Activated CD4-positive, alpha-beta T cell treated with anti-CD3 and anti-CD28 coated beads for 24 hours (primary cell): ENCODE measurements around the gene PHKG2.

Source experiments
- DNase-seq, 2 donors: peaks; one replicate each; pipeline ENCODE4 v3.0.0-alpha.2; 2020; ENCODE audit warnings: low read depth in 2 of 2

The PHKG2 gene

DNA sequence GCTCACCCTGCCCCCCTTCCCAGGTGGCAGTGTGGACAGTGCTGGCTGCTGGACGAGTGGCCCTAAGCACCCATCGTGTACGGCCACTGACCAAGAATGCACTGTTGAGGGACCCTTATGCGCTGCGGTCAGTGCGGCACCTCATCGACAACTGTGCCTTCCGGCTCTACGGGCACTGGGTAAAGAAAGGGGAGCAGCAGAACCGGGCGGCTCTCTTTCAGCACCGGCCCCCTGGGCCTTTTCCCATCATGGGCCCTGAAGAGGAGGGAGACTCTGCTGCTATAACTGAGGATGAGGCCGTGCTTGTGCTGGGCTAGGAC lies 8.5 kb downstream of the PHKG2 start:
- DNase-seq, result no peak

DNA sequence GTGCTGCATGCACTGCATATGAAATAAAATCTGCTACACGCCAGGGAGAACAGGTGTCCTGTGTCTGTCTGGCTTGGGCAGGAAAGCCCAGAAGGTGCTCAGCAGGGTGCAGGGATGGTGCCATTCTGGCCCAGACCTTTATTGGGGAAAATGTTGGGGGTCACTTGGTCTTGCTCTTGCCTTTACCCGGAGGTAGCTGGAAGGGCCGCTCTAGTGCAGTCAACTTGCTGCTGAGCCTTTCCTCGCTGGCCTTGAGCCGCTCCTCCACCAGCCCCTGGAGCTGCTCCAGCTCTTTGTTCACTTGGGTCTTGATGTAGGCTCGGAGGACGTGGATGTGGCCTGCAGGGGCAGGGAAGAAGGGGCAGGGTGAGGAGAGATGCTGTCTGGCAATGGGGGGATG lies 9.1 kb downstream of the PHKG2 start:
- no peak for DNase-seq

DNA sequence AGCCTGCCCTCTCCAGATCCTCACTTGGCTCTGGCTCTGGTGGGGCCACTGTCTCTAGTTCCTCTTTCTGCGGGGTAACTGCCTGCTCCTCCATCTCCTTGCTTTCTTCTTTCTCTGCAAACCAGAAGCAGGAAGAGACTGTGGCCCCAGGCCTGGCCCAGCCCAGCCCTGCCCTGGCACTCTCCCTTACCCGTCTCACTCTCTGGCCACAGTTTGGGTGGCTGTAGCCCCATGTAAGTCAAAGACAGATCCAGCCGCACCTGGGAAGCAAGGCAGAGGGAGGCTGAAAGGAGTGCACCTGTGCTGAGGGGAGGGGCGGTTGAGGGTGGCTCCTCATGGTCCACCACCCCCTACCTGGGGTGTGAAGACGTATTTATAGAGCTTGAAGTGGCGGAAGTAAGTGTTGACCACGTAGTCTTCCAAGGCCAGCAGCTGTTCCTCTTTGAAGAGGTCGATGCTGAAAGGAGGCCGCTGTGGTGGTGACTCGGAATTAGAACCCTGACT lies 10.8 kb downstream of the PHKG2 start:
- DNase-seq, result no peak

DNA sequence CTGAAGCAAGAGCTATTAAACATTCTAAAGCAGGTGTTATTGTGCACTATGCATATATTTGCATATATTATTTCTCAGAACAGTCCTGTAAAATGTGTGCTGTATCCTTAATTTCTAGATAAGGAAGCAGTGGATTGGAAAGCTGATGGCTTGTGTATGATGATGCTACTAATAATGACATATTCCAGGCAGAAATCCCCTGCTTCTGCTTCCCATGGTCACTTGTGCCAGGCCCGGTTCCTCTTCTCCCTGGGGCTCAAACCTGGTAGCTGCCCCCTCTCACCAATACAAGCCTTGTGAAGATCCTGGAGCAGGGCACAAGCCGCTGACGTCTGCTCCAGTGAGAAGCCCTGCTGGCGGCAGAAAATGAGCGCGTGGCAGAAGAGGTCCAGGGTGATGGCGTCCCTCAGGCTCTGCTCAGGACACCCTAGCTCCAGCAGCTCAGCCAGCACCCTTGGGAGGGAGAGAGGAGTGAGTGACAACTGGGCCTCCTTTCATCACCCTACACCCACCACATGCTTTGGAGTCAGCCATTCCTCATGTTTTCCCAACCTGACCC lies 11.9 kb downstream of the PHKG2 start:
- DNase-seq, result no peak

DNA sequence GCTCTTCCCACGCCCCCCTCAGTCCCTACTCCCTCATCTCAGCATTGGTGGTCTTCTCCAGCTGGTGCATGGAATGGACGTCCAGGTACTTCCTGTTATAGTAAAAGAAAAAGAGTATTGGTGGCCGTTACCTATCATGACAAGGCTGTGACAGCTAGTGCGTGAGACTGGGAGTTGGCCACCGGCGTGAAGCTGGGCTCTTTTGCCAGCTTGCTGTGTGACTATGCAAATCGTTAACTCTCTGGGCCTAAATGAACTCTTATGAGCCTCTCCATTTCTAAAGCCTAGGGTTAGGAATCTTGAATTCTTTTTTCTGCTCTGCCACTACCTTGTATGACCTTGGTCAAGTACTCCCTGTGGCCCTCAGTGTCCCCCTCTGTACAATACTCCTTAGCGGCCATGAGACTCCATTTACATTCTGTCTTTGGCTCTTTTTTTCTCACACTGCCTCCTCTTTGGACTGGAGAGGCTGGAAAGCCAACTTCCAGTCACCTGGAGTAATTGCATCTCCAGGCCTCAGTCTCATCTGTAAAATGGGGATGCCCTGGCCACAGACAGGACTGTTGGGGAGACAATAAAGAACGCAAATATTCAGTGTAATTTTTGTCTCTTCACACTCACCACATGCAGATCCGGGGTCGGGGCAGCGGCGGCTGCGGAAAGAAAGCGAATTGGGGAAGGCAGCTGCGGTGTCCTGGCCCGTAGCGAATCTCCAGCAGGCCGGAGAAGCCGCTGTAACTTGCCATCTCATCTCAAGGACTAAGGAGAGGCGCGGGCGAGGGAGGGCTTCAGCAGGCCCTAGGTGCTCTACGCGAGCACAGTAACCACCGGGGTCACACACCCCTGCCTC lies 12.6 kb downstream of the PHKG2 start:
- DNase-seq, result no peak

DNA sequence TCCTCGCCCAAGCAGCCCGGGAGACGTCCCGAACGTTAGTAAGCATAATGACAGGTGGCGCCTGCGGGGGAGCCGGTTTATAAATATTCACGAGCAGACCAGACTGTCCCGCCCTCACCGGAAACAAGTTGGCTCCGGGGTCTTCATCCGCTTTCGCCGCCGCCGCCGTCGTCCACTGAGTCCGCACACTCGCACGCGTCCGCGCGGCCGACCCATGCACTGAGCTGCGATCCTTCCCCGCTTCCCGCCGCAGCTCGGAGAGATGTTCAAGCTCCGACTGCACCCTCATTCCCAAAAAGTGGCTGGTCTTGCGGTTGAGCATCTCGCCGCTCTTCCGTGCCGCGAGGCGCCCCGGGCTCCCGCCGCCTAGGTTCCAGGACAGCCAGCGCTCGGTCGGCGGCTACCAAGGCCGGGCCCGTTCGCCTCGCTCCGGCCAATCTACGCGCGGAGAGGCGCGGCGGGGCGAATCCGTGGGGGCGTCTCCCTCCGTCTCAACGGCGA lies 13.3 kb downstream of the PHKG2 start:
- DNase-seq, result peak in 1 of 2 donors; percentile 22

DNA sequence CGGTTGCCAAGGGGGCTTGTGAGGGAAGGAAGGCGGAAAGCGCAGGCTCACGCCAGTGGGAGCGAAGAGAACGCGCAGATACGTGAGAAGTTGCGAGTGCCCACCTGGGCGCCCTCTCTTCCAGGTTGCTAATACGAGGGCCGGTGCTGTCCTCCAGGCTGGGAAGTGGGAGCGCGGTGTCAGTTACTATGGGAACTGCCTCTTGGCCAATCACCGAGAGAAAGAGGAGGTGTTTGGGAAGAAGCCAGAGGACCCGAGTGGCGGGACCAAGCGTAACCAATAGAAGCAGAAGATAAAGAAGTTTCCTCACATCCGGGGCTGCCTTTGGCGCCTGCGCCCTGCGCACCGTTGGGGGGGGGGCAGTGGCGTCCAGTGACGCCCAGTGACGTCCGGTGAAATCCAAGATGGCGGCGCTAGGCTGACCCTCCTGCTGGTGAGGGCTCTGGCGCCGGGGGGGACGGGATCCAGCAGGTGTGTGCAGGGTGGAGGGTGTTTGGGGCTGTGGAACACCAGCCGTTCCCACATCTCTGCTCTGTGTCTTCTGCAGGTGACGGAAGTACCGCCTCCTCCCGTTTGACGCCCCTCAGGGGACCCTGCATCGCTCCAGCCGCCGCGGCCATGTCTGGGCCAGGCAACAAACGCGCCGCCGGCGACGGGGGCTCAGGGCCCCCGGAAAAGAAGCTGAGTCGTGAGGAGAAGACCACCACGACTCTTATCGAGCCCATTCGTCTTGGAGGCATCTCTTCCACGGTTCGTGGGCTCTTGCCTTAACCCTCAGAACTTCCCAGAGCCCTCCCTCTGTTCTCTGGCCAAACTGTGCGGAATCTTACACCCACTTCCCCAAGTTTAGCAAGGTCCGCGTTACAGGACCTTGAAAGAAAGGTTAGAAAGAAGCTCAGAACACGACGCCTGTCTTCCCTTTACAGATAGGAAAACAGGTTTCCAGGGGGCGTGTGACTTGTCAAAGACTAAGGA lies 14.0 kb downstream of the PHKG2 start, which contains the start of the genes CFAP119 and RNF40:
TSS of gene CFAP119 (minus strand) at position 135 of the 975 bp plus-strand sequence. CDS start 314 bp downstream, outside the sequence.
TSS of gene RNF40 (plus strand) at position 395 of the 975 bp plus-strand sequence. CDS start at position 619, 224 bp downstream.
- peak; percentile 86 for DNase-seq

DNA sequence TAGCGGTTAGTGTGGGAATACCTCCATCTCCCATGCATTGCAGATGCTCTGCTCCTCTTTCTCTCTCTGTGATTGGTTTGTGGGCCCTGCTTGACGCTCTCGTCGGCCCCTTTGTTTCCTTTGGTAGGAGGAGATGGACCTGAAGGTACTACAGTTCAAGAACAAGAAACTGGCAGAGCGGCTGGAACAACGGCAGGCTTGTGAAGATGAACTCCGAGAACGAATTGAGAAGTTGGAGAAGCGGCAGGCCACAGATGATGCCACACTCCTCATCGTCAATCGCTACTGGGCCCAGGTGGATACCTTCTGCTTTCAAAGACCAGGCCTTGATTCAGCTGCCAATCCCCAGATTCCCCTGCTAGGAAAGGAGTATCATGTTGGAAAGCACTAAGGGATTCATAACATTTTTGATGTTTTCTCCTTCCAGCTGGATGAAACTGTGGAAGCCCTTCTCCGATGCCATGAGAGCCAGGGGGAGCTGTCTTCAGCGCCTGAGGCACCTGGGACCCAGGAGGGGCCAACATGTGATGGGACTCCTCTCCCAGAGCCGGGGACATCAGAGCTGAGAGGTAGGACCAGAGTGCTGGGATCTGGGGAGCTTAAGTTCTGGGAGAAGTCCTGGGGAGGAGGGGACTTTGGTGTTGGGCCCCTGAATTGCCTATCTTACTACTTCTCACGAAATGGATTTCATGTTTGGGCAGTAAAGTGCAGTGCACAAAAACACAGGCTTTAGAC lies 14.9 kb downstream of the PHKG2 start:
- DNase-seq, result no peak

DNA sequence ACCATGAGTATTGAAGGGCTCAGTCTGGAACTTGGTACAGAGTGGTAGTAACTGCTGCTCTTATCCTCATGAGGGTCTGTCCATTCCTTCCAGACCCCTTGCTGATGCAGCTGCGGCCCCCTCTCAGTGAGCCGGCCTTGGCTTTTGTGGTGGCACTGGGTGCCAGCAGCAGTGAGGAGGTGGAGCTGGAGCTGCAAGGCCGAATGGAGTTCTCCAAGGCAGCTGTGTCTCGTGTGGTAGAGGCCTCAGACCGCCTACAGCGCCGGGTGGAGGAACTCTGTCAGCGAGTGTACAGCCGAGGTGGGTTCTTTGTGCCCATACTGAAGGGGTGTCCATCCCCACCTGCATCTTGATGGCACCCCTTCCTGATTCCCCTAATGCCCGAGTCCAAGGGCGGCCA lies 15.9 kb downstream of the PHKG2 start:
- no peak for DNase-seq

DNA sequence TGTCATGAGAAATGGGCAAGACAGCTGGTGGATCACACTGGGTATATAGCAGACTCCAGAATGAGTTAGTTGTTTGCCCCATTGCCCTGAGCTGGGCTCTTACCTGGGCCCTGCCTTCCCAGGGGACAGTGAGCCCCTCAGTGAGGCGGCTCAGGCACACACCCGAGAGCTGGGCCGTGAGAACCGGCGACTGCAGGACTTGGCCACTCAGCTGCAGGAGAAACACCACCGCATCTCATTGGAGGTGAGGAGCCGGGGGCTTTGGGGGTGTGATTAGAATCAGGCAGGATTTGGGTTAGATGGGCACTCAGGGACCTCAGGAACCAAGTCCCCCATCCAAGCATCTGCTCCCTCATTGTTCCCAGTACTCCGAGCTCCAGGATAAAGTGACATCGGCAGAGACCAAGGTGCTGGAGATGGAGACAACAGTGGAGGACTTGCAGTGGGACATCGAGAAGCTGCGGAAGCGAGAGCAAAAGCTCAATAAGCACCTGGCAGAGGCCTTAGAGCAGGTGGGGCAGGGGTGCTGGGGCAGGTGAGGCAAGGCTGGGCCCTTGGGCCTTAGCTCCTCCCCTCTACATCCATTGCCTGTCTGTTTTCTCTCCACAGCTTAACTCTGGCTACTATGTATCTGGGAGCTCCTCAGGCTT lies 16.7 kb downstream of the PHKG2 start:
- DNase-seq, result no peak

DNA sequence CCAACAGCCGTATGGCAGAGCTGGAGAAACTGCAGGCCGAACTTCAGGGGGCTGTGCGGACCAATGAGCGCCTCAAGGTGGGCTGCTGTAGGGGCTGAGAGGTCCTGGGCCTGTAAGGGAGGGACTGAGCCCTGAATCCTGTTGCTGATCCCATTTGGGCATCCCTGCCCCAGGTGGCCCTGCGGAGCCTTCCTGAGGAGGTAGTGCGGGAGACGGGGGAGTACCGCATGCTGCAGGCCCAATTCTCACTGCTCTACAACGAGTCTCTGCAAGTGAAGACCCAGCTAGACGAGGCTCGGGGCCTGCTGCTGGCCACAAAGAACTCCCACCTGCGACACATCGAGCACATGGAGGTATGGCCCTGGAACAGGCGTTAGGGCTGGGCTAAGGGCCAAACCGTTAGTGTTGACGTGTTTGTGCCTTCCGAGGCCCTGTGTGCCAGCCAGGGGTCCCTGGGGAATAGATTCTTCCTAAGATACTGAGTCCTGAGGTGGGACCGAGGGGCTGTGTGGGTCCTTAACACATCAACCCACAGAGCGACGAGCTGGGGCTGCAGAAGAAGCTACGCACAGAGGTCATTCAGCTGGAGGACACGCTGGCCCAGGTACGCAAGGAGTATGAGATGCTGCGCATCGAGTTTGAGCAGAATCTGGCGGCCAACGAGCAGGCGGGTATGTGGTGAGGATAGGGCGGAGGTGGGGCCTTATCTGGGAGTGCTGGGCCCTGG lies 18.1 kb downstream of the PHKG2 start:
- no peak for DNase-seq

DNA sequence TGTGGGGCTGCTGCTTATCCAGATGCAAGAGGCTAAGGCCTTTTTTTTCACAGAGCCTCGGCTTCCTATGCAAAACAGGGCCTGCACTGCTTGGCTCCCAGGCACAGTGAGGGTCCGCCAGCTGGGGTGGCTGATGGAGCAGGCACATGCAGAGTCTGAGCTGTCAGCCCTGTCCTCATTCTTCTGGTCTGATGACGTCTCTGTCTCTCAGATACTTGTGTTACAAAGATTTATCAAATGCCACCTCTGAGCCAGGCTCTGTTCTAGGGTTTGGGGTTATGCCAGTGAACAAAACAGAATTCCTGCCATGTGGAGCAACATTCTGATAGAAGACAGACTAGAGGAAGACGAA lies 18.7 kb downstream of the PHKG2 start:
- DNase-seq, result no peak

DNA sequence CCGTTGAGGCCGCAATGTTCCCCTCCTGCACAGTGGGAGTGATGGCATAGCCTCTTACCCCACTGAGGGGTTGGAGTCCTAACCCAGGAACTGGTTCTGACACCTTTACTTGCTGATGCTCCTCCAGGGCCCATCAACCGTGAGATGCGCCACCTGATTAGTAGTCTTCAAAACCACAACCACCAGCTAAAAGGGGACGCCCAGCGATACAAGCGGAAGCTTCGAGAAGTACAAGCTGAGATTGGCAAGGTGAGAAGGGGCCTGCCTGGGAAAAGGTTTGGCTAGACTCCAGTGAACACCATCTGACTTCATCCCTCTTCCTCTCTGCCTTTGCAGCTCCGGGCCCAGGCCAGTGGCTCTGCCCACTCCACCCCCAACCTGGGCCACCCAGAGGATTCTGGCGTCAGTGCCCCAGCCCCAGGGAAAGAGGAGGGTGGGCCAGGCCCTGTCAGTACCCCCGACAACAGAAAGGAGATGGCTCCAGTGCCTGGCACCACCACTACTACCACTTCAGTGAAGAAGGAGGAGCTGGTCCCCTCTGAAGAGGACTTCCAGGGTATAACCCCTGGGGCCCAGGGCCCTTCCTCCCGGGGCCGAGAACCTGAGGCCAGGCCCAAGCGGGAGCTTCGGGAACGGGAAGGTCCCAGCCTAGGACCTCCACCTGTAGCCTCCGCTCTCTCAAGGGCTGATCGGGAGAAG lies 19.7 kb downstream of the PHKG2 start:
- no peak for DNase-seq

DNA sequence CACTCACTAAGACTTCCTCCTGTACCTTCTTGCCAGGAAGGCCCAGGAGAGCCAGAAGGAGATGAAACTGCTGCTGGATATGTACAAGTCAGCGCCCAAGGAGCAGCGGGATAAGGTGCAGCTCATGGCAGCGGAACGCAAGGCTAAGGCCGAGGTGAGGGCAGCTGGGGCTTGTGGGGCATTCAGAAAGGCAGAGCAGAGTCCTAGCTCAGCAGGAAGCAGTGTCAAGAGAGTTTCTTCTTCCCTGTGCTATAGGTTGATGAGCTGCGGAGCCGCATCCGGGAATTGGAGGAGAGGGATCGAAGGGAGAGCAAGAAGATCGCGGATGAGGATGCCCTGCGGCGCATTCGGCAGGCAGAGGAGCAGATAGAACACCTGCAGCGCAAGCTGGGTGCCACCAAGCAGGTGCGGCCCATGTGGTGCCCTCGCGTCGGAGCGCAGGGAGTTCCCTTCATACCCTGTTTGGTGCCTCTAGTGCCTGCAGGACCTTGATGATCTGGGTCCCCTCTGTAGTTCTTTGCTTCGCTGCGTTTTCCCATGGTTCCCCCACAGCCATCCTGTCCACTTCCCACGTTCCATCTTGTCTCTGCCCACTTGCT lies 20.5 kb downstream of the PHKG2 start:
- DNase-seq, result no peak

DNA sequence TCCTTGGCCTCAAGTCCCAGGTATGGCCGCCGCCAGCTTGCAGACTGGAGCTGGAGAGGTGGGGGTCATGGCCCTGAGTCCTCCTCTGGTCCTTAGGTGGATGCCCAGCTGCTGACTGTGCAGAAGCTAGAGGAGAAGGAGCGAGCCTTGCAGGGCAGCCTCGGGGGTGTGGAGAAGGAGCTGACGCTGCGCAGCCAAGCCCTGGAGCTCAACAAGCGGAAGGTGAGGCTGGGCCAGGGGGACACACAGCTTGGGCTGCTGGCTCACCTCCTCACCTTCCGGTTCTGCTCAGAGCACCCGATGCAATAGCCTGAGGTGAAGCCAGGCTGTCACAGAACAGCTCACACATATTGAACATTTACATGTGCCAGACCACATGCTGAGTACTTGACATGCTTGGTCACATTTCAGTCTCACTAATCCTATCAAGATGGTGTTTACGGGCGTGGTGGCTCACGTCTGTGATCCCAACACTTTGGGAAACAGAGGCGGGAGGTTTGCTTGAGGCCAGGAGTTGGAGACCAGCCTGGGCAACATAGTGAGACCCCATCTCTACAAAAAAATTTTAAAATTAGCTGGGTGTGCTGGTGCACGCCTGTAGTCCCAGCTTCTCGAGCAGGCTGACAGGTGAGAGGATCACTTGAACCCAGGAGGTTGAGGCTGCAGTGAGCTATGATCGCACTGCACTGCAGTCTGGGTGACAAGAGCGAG lies 21.3 kb downstream of the PHKG2 start:
- DNase-seq, result no peak

DNA sequence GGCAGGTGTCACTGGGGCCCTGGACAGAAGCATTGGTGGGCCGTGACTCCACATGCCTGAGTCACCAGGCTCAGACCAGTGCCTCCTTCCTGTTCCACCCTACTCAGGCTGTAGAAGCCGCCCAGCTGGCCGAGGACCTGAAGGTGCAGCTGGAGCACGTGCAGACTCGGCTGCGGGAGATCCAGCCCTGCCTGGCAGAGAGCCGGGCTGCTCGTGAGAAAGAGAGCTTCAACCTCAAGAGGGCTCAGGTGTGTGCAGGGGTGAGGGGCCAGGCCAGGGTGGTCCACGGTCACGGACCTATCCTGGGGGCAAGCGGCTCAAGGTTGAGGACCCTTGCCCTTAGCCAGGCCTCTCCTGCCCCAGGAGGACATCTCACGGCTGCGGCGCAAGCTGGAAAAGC lies 23.5 kb downstream of the PHKG2 start:
- DNase-seq, result no peak

DNA sequence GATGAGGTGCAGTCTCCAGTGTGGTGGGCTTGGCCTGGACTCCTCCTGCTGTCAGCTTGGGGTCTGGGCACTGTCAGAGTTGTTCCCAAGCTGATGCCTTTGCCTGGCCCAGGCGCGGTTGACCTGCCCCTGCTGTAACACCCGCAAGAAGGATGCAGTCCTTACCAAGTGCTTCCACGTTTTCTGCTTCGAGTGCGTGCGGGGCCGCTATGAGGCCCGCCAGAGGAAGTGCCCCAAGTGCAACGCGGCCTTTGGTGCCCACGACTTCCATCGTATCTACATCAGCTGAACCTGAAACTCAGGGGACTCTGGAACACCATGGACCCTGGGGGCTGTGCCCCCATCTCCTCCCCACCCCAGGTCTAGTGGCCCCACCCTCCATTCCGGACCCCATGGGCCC lies 25.6 kb downstream of the PHKG2 start:
- DNase-seq, result no peak

DNA sequence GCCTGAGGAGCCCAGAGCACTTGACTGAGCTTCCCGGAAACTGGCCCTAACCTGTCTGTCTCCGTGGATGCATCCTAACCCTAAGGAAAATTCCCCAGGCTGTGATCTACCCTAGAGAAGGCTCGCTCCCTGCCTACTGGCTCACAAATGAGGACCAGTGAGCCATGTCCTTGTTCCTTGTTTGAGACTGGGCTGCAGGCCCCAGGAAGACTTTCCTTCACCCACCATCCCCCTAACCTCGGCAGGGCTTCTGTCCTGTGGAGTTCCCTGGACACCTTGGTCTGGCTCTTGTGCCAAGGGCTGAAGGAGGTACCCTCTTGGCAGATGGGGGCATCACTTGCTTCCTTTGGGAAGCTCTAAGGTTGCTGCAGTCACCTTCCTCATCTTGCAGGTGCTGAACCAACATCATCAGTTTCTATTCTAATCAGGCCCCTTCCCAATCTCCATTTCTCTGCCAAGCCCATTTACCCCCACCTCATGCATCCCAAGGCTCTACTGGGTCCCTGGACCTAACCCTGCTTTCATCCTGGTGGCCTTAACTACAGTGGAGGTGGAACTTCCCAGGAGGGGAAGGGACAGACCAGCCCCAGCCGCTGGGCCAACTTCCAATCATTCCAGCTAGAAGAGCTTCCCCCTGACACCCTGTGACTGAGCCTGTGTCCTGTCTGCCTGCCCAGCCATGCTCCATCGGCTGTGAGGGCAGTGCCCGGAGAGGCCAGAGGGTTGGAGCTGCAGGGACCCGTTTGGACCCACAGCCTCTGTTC lies 26.3 kb downstream of the PHKG2 start:
- DNase-seq, result no peak
